LoVo (cell line): Measurements from ENCODE around the gene LPP.

Experiments used
- DNase-seq: peaks from one replicate; pipeline ENCODE4 v3.0.0-alpha.2; 2016; ENCODE audit warnings: low spot score

Gene LPP

DNA sequence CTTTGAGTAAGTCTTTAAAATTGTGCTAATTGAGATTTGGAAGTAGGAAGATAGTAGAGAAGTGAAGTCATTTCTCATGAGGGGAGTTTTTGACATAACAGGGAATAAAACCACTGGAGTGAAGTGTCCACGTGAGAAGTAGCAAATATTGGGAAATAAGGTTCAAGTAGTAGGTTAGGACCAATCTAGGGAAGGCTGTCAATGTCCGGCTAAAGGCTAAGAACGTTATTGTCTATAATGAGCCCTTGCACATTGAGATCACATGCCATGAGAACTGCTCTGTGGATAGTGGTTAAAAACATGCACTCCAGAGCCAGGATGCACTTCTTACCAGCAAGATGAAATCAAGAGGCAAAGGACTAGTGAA is 557.9 kb downstream of the LPP start:
- DNase-seq, result no peak

DNA sequence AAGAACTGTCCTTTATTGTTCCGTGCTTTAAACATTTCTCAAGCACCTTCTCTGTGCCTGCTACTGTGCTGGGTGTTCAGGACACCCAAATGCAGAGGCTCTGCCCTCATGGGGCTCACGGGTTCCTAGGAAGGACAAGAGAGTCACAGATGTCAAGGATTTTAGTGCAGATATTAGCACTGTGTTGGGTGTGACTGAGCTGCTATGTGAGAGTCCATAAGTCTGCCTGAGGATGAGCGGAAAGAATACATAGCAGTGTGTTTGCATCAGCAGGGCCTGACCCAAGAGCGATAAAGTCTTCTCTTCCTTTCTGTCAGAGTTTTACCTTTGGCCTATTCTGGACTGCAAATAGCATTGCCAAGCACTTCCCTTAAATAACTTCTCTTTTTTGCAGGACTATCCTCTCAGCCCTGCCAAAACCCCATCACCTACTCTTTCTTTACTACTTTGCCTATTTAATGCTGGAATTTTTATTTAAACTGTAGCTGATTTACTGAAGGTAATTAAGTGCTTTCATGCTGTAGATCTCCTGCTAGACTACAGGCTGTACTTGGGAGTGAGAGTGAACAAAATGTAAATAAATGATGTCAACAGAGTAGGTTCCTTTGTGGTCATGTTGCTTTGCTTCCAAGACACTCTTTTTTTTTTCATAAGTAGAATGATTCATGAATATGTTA is 558.4 kb downstream of the LPP start:
- DNase-seq, result no peak

DNA sequence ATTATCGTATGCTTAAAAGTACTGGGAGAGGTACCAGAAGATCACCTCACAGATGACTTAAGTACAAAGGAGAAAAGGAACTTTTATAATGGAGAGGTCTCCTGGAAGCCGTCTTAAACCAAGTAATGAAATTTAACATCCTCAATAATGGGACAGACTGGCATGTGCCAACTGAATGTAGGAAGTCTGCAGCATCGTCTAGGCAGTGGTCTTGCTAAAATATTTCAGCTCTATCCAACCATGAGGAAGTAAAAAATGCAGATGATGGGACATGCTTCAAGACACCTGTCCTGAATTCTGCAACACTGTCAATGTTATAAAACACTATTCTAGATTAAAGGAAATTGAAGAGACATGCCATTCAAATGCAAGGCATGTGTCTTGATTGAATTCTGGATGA is 559.0 kb downstream of the LPP start:
- no peak for DNase-seq

DNA sequence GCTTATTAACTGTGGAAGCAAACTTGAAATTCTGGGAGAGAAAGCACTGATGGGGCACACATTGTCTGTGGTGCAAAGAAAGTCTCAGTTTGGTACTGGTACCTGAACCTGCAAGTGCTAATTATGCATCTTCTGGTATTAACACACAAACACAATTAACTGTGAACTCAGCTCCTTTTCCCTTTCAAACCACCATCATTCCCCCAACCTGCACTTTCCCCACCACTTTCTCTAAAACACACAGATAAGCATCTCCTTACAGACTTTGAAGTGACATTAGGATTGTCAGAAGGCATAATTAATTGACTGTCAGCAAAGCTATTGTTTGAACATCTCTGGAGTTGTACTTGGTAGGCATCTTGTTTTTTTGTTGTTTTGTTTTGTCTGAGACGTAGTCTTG is 565.6 kb downstream of the LPP start:
- no peak for DNase-seq

DNA sequence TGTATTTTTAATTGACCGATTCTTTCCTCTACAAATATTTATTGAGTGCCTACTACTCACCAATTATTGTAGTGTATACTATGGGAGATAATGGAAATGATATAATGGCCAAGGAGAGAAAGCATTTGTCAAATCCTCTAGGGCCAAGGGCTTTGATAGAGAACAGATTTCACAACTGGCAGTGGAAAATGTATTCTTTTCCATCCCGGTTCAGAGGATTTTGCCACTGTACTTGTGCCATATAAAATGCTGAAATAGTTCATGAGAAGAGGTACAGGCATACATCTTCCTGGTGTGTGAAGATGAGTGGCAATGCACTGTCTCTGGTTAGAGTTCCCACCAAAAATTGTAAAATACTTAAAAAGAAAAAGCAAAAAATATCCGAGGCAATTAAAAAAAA is 566.3 kb downstream of the LPP start:
- no peak for DNase-seq

DNA sequence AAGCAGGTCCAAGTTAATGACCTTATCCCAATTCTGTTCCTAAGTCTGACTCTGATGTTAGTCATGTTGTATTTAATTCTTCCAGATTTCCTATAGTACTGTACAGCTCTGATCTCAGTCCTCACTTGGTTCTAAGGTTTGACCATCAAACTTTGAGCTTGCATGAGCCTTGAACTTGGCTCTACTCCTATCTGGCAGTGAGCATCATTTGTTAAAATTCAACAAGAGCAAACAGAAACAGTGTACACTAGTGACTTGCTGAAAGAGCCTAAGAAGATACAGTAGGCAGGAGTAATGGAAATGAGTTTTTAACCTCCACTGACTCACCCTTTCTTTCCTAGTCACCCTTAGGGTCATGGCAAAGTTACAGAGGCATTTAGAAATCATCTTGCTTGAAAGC is 566.7 kb downstream of the LPP start:
- DNase-seq, result no peak

DNA sequence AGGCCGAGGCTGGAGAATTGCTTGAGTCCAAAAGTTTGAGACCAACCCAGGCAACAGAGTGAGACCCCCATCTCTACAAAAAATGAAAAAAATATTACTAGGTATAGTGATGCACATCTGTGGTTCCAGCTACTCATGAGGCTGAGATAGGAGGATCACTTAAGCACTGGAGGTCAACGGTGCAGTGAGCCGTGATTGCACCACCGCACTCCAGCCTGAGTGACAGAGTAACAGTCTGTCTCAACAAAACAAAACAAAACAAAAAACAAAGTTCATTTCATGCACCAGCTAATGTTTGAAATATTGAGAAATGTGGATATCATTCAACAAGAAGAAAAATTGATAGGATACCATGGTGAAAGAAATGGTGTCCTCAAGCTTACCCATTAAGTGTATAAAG is 567.4 kb downstream of the LPP start:
- no peak for DNase-seq

DNA sequence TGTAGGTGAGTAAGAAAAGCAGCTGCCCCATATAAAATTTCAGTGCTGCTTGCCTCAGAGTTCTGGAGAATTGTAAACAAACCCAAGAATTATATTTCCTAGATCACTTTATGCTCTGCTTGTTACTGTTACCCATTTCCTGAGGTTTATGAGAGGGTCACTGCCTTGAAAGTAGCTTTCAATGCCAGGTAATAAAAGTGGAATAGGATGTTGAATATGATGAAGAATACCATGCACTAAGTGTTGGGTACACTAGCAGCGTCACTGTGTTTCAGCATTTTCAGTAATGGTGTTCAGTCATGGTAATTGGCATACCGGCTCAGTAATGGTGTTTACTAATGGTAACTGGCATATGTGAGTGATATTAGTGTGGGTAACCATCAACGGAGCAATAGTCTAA is 568.0 kb downstream of the LPP start:
- DNase-seq, result no peak

DNA sequence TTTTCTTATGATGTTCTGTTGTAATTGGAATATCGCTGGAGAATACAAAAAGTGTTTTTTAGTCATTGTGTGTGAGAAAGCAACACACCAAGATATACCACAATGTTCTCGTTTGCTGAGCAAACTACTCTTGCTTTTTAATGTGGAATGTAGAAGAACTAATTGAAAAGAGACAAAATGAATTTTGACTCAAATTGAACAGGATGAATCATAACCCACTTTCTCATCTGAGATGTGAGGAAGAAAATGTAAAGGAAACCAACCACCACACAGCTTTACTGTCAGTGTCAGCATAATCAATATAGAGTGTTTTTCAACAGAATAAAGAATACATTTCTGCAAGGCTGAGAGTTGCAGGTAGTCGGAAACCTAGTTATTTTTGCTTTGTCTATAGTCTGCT is 569.0 kb downstream of the LPP start:
- no peak for DNase-seq

DNA sequence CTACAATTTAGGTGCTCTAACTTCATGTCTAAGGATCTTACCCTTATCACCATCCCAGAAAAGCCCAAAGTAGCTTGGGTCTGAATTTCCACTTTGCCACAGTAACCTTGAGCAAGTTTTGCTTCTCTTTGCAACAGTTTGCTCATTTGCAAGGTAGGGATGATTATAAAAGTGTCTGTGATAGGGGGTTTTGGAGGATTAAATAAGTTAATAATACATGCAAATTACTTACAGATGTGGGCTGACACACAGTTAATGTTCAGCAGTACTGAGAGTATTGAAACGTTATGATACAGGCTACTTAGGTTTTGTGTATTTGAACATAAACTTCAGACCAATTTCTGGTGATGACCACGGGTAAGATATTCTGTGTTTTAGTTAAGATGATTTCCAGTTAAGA is 573.1 kb downstream of the LPP start:
- no peak for DNase-seq

DNA sequence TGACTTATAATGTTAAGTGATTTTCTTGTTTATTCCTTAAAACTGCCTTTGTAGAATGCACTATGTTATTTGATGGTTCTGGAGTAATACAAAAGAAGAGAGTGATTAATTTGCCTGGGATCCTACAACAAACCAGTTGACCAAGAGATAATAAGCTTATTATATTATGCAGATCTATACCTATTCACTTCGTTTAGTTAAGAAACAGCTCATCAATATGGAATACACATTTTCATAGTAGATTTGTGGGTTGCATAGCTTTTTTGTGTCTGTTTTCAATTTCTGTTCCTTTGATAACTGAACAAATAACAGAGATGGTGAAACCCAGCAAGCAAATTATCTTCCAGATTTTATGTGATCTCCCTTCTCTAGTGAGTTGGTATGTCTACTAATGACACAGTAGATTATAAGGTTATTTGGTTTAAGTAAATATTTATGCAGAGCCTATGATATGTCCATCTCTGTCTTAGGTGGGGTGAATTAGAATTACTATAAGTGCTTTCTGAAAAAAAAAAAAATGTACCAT is 574.5 kb downstream of the LPP start:
- DNase-seq, result no peak

DNA sequence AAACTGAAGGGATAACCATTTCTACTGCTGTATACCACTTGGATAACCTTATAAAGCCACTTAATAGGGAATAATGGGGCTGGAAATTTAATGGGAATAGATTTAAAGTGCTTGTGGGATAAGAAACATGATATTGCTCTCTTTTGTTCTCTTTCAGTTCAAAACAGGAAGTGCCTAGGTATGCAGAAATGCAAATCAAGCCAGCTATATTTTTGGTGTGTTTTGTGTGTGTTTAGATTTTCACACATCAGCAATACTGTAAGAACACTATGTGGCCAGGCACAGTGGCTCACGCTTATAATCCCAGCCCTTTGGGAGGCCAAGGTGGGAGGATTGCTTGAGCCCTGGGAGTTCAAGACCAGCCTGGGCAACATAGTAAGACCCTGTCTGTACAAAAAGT is 575.5 kb downstream of the LPP start:
- DNase-seq, result no peak

DNA sequence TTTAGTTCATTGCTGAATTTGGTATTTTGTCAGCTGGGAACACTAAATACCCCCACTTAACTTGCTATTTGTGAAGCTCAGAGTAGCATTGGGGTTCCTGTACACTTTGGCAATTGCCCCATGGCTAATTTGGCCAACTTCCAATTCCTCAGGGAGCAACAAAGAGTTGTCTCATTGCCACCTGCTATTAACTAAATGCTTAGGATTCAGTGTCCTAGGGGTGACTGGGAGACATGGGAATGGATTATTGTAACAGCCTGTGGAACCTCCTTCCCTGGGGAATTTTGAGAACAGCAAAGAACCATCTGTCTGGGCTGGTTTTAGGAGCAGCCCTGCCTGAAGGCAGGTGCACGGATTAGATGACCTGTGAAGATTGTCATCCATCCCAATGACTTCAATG is 580.4 kb downstream of the LPP start:
- DNase-seq, result no peak

DNA sequence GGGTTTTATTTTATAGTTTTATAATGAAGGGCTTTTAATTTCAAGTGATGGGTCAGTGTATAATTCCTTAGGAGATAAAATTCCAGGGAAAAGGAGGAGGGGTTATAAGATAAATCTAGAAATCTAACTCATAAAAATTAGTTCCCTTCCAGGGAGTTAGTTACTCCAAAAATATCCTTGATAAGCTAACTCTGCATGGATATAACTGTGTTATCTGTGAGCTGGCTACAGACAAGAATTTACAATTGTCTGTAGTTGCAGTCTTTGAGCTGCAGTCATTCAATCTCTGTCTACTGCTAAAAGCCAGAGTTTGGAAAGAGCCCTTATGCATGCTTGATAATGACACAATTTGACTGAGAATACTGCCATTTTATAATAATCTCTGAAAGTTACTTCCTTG is 585.6 kb downstream of the LPP start:
- DNase-seq, result no peak

DNA sequence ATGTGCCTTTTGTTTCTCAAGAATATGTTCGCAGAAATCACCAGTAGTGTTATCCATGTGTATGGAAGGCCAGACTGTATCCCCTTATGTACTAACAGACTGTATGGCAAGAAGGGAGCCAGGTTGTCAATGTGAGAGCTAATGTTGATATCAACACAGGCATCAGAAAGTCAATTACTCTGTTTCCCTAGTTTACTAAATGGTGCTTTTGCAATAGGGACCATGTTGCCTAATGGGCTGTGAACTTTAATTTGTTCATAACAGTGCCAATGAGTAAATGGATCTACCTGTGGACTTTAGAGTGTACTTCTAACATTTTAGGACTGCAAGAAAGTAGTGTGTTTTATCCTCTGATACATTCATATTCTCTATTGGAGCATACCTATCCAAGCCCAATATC is 586.1 kb downstream of the LPP start:
- no peak for DNase-seq

DNA sequence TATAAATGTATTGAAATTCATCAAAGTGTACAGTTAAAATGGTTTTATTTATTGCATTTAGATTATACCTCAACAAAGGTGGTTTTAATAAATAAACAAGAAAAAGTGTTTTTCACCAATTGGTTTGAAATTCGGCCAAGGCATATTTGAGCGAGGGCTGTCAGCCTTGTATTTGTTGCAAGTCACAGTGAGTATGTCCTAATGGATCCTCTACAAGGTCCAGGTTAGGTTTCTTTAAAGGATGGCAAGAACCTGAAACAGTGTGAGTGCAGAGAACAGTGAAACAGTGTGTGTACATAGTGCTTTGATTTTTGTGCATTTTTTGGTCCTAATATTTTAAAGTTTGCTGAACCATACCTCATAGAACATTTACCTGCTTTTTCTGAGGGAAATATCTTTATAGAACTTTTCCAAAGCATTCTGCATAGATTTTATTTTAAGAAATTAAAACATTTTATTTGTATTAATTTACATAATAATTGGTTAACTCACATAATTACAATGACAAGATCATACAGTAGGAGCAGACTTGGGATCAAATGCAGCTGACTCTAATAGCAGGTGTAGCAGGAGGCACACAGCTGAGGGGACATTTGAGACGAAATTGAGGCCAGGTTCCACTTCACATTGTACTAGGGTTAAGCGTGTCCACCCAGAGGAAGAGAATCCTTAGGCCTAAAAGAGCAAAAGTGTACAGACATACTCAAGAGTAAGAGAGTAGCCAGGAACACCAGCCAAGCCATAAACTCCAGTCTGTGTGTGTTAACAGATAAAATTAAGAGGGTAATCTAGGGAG is 589.0 kb downstream of the LPP start:
- no peak for DNase-seq

DNA sequence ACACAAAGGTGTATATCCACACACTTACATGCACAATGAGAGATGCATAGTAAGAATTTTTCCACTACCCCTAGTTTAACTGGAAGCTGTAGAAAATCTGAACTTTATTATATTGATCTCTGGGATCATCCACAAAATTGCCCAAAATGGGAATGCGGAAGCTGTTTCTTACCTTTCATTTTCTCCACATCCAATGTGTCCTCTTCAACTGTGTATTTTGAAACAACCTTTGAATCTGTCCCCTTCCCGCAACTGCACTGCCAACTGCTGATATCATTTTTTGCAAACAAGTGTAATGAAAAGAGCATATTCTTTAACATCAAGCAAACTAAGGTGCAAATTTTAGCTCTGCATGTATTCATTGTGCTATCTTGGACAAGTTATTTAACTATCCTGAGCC is 590.2 kb downstream of the LPP start:
- DNase-seq, result no peak

DNA sequence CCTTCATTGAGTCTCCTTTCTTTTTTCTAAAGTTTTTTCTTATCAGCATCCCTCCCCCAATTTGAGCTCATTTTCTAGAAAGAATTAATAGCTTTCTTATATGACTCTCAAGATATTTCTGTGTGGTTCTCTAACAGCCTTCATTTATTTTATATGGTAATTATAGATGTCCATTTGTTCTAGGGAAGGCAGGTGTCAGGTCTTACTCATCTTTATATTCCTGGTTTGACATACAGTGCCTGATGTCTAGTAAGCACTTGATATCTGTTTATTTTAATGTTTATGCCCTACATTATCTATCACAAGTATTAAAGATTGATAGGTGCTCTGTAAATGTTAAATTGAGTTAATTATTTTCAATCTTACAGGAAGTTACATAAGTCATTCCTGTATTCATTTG is 591.1 kb downstream of the LPP start:
- no peak for DNase-seq

DNA sequence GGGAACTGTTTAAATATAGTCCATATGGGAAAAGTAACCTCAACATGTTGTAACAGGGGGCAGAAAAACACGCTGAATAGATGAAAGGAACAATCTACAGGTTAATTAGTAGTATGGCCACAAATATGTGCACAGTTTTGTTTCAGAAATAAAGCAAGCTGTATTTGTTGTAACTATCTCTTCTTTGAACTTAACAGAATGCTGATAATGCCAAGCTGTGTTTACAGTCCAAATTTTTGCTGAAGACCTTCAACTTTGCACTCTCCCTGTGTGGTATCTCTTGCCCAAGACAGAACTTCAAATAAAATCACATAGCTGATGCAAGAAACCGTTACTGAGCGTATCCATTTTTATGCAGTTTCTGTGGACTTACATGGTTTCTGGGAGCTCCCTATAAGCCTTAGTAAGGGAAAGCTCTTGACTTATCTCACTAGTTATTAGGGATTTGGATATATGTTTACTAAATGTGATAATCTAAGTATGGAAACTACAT is 592.4 kb downstream of the LPP start:
- DNase-seq, result no peak

DNA sequence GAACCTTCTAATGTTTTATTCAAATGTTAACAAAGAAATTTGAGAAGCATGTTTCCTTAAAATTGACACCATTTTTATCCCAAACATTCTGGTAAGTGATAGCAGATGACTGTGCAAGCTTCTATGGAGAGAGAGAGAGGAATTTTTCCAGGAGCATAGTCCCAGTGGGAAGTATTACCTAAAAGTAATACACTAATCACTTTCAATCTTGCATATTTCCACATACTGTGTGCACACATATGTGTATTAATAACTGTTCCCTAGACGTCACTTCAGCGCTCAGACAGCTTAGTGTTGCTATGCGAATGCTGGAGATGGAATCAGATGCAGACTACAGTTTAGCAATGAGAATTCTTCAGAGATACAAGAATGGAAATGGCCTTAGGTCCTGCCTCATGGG is 593.5 kb downstream of the LPP start:
- DNase-seq, result no peak

DNA sequence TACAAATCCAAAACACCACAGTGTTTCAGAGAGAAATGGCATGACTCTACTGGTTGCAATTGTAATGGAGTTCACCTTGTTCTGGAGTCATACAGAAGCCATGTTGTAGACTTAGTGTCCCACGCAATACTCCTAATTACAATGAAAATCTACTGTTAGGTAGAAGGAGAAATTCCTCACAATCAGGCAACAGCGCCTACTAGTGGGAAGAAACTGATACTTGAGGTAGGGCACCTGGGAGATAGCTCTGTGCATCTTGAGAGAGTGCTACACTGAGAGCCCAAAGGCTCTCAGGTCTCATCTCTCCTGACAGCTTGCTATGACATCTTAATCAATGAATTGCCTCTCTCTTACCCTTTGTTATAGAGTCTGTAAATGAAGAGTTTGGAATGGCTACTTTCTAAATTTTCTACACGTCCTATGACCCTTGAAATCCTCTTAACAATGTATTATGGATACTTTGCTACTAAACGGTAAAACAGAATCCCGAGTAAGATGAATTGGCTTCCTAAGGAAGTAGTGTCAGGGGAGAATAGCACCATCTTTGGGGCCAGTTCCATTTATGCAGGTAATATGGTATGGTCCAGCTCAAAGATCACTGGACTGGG is 595.2 kb downstream of the LPP start:
- peak; percentile 11 for DNase-seq

DNA sequence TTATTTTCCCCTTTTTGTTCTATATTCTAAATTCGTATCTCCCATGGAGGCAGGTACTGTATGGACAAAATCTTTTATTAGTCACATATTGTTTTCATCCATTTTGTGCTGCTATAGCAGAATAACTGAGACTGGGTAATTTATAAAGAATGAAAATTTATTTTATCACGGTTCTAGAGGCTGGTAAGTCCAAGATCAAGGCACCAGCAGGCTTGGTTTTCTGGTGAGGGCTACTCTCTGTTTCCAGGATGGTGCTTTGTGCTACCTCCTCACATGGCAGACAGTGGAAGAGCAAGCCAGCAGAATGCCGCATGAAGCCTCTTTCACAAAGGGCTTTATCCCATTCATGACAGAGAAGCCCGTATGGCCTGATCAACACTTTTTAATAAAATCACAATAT is 595.9 kb downstream of the LPP start:
- DNase-seq, result no peak

DNA sequence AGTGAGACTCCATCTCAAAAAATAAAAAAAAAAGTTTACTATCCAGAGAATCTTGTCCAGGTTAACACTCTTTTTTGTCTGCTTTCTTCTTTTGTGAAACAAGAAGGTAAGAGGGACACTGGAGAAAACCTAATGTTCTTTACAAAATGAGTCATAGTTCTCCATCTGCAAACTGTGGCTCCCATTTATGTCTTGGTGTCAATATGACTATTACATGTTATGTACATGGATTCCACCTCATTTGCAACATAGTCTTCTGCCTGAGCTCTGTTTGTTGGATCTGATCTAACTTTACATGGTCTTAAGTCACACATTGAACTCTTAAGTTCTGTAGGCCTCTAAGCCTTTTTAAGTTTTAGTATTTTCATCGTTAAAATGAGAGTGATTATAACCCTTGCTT is 596.7 kb downstream of the LPP start:
- no peak for DNase-seq
